ENCODE data around the gene YIF1B.

Gene YIF1B

DNA sequence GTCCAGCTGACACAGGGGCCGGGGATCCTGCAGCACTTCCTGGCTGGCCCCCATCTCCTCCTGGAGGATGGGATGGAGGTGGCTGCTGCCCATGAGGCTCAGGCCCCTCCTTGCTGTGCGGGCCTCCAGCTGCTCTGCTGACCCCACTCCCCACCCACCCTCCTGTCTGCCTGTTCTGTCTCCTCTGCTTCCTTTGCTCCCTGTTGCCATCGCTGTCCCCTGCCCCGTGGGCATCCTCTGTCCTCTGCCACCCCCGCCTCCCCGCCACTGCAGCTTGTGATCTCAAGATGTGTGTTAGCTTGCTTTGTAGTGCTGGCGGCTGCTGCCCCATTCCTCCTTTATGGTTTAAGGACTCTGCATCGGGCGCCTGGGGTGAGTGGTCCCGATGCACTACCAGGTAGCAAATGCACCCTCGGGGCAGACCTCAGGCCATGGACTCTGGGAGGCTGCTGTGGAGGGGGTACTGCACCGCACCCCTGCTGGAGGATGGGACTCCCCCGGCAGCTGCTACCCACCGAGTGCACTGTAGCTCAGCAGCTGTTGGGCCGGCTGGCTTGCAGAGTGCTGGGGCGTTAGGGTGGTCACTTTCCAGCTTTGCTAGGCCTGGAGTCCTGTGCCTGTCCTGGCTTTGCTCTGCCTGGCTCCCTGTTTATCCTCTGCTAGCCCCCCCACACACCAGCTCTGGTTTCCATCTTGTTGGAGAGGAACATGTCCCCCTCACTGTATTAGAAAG, 27.5 kb downstream of the YIF1B start:
- TF ChIP-seq YY1 (IDR thresholded peaks at IDR 0.05; ENCODE audit: insufficient read depth, insufficient read length) (no peak), SUZ12 (IDR thresholded peaks at IDR 0.05; ENCODE audit: extremely low read depth, insufficient read depth, insufficient read length) (no peak), ZNF274 (IDR thresholded peaks at IDR 0.05; ENCODE audit: low read depth, low read length) (no peak)
- H3K36me3 ChIP-seq (ENCODE audit: insufficient read depth, insufficient read length, low read length): peaks cover 78% of the 10 kb centered on the region
- no peaks in the 10 kb centered on the region for H3K27me3 ChIP-seq (ENCODE audit: insufficient read depth, insufficient read length)
- no peak overlapping the region for H3K9ac ChIP-seq (ENCODE audit: insufficient read length, low read depth)
- H3K9me3 ChIP-seq (ENCODE audit: insufficient read depth, low read length): no peaks in the 10 kb centered on the region
- H3K4me1 ChIP-seq (ENCODE audit: insufficient read depth, insufficient read length): peaks cover 2% of the 10 kb centered on the region
- DNase-seq (ENCODE audit: low read depth, low spot score): no peak
- H3K4me3 ChIP-seq (ENCODE audit: insufficient read length, low read depth): no peak overlapping the region

DNA sequence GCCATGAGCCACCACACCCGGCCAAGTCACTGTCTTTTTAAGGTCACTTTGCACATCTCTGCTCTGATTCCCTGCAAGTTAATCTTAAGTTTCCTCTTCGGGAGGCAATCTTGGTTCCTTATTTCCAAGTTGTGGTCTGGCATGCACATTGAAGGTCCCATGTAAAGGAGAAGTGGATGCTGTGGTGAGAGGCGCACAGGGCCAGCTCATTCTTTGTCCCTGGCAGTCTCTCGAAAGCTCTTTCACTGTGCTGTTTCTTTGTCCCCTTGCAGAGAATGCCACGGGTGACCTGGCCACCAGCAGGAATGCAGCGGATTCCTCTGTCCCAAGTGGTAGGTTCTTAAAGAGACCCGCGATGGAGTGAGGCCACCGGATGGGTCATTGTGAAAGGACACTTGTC, 28.1 kb downstream of the YIF1B start:
- no peak overlapping the region for H3K9ac ChIP-seq (ENCODE audit: insufficient read length, low read depth)
- TF ChIP-seq YY1 (IDR thresholded peaks at IDR 0.05; ENCODE audit: insufficient read depth, insufficient read length): no peak

DNA sequence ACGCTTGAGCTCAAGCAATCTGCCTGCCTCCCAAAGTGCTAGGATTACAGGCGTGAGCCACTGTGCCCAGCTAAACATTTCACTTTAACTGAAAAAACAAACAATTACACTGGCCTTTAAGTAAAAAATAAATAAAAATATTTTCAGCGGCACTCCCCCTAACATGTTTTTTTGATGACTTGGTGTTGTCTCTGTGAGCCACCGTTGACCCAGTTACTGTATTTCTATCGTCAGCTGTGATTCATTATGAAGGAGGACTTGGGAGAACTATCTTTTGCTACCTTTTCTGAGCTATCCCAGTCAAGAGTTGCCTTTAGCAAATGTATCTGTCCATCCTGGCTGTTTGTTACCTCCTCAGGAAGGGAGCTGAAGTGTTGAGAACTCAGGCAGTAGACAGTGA, 30.2 kb downstream of the YIF1B start:
- TF ChIP-seq YY1 (IDR thresholded peaks at IDR 0.05; ENCODE audit: insufficient read depth, insufficient read length) (no peak), ZNF274 (IDR thresholded peaks at IDR 0.05; ENCODE audit: low read depth, low read length) (no peak), SUZ12 (IDR thresholded peaks at IDR 0.05; ENCODE audit: extremely low read depth, insufficient read depth, insufficient read length) (no peak)
- no peak overlapping the region for H3K9ac ChIP-seq (ENCODE audit: insufficient read length, low read depth)
- H3K9me3 ChIP-seq (ENCODE audit: insufficient read depth, low read length): no peaks in the 10 kb centered on the region
- H3K4me1 ChIP-seq (ENCODE audit: insufficient read depth, insufficient read length): no peaks in the 10 kb centered on the region
- DNase-seq (ENCODE audit: low read depth, low spot score): no peak
- H3K27me3 ChIP-seq (ENCODE audit: insufficient read depth, insufficient read length): no peaks in the 10 kb centered on the region
- no peak overlapping the region for H3K4me3 ChIP-seq (ENCODE audit: insufficient read length, low read depth)
- peaks cover 69% of the 10 kb centered on the region for H3K36me3 ChIP-seq (ENCODE audit: insufficient read depth, insufficient read length, low read length)

More for the DNA sequence above, 28.1 kb downstream of the YIF1B start:
- no peaks in the 10 kb centered on the region for H3K27me3 ChIP-seq (ENCODE audit: insufficient read depth, insufficient read length)
- H3K9me3 ChIP-seq (ENCODE audit: insufficient read depth, low read length): no peaks in the 10 kb centered on the region
- H3K36me3 ChIP-seq (ENCODE audit: insufficient read depth, insufficient read length, low read length): peaks cover 74% of the 10 kb centered on the region
- H3K4me3 ChIP-seq (ENCODE audit: insufficient read length, low read depth): no peak overlapping the region
- no peak for DNase-seq (ENCODE audit: low read depth, low spot score)
- no peaks in the 10 kb centered on the region for H3K4me1 ChIP-seq (ENCODE audit: insufficient read depth, insufficient read length)

DNA sequence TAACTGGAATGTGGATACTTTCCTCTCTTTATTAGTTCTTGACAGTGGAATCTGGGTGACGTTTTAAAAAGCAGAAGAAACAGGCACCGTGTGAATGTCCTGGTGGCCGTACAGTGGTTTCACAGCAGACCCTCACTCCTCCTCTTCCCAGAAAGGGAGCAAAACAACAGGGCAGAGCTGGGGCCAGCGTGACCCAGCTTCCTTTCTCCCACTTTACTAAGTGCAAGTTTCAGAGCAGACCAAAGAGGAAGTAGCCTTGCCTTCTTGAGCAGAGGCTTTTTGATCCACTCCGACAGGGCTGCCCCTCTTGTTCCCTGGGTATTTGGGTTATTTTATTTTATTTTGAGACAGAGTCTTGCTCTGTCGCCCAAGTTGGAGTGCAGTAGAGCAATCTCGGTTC, 31.3 kb downstream of the YIF1B start:
- H3K4me3 ChIP-seq (ENCODE audit: insufficient read length, low read depth): no peak overlapping the region
- H3K9me3 ChIP-seq (ENCODE audit: insufficient read depth, low read length): no peaks in the 10 kb centered on the region
- no peak overlapping the region for H3K9ac ChIP-seq (ENCODE audit: insufficient read length, low read depth)
- H3K36me3 ChIP-seq (ENCODE audit: insufficient read depth, insufficient read length, low read length): peaks cover 65% of the 10 kb centered on the region
- no peak for DNase-seq (ENCODE audit: low read depth, low spot score)
- TF ChIP-seq YY1 (IDR thresholded peaks at IDR 0.05; ENCODE audit: insufficient read depth, insufficient read length) (no peak), SUZ12 (IDR thresholded peaks at IDR 0.05; ENCODE audit: extremely low read depth, insufficient read depth, insufficient read length) (no peak), ZNF274 (IDR thresholded peaks at IDR 0.05; ENCODE audit: low read depth, low read length) (no peak)
- H3K4me1 ChIP-seq (ENCODE audit: insufficient read depth, insufficient read length): no peaks in the 10 kb centered on the region
- no peaks in the 10 kb centered on the region for H3K27me3 ChIP-seq (ENCODE audit: insufficient read depth, insufficient read length)

DNA sequence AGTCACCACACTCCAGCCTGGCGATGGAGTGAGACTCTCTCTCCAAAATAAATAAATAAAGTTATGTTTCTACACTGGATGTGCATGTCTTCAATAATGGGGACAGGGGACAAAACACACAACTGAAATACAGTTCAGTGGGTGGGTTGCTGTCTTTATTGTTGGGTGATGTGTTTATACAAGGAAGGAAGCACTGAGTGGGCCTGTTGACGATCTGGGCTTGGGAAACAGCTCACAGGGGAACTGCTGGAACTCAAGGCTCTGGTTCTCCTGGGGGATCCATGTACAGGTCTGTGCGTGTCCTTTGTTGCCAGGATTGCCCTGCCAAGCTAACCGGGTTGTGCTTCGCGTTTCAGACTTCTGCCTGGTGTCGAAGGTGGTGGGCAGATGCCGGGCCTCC, 32.5 kb downstream of the YIF1B start:
- TF ChIP-seq ZNF274 (IDR thresholded peaks at IDR 0.05; ENCODE audit: low read depth, low read length): no peak
- no peak for TF ChIP-seq YY1 (IDR thresholded peaks at IDR 0.05; ENCODE audit: insufficient read depth, insufficient read length)
- no peak for TF ChIP-seq SUZ12 (IDR thresholded peaks at IDR 0.05; ENCODE audit: extremely low read depth, insufficient read depth, insufficient read length)
- no peak for DNase-seq (ENCODE audit: low read depth, low spot score)
- Histone ChIP-seq H3K9me3 (ENCODE audit: insufficient read depth, low read length) (no peaks in the 10 kb centered on the region), H3K4me1 (ENCODE audit: insufficient read depth, insufficient read length) (peaks cover 2% of the 10 kb centered on the region), H3K9ac (ENCODE audit: insufficient read length, low read depth) (no peak overlapping the region), H3K36me3 (ENCODE audit: insufficient read depth, insufficient read length, low read length) (peaks cover 54% of the 10 kb centered on the region), H3K27me3 (ENCODE audit: insufficient read depth, insufficient read length) (no peaks in the 10 kb centered on the region), H3K4me3 (ENCODE audit: insufficient read length, low read depth) (no peak overlapping the region)

DNA sequence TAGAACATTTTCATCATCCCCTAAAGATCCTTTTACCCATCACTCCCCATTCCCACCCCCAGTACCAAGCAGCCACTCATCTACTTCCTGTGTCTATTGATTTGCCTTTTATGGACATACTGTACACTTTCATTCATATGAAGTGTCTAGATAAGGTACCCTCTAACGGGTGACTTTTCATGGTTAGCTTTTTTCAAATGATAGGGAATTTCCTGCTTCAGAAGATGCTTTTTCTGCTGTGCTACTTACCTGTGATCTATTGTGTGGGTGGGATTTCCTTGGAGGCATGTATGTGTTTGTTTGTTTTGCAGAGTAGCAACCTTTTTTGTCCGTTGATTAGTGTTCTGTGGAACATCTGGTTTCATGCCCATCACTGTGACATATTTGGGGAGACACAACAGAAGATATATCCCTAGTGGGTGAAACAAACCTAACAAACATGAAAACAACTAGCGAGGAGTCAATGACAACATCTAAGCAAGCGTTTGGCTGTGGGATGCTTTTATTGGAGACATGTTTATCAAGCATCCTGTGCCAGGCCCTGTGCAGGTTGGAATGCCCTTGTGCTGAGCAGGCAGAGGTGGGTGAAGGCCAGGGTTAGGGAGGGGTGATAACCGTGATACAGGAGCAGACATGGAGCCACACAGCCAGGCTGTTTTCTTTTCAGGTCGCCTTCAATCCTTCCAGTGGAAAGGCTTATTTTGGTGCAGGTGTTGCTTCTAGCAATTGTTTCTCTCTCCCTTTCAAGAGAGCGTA, 33.8 kb downstream of the YIF1B start:
- H3K4me1 ChIP-seq (ENCODE audit: insufficient read depth, insufficient read length): peaks cover 4% of the 10 kb centered on the region
- DNase-seq (ENCODE audit: low read depth, low spot score): no peak
- H3K4me3 ChIP-seq (ENCODE audit: insufficient read length, low read depth): no peak overlapping the region
- peaks cover 46% of the 10 kb centered on the region for H3K36me3 ChIP-seq (ENCODE audit: insufficient read depth, insufficient read length, low read length)
- TF ChIP-seq YY1 (IDR thresholded peaks at IDR 0.05; ENCODE audit: insufficient read depth, insufficient read length) (no peak), SUZ12 (IDR thresholded peaks at IDR 0.05; ENCODE audit: extremely low read depth, insufficient read depth, insufficient read length) (no peak), ZNF274 (IDR thresholded peaks at IDR 0.05; ENCODE audit: low read depth, low read length) (no peak)
- no peaks in the 10 kb centered on the region for H3K27me3 ChIP-seq (ENCODE audit: insufficient read depth, insufficient read length)
- H3K9ac ChIP-seq (ENCODE audit: insufficient read length, low read depth): no peak overlapping the region
- no peaks in the 10 kb centered on the region for H3K9me3 ChIP-seq (ENCODE audit: insufficient read depth, low read length)

Measured in NT2/D1 (cell line).